ENCODE data around the gene CEP170B.
"Not testable (repeated sequence)": the region's sequence is repeated elsewhere in the genome, so short reads cannot be mapped to it uniquely, and the experiment has no call there.

Gene CEP170B

DNA sequence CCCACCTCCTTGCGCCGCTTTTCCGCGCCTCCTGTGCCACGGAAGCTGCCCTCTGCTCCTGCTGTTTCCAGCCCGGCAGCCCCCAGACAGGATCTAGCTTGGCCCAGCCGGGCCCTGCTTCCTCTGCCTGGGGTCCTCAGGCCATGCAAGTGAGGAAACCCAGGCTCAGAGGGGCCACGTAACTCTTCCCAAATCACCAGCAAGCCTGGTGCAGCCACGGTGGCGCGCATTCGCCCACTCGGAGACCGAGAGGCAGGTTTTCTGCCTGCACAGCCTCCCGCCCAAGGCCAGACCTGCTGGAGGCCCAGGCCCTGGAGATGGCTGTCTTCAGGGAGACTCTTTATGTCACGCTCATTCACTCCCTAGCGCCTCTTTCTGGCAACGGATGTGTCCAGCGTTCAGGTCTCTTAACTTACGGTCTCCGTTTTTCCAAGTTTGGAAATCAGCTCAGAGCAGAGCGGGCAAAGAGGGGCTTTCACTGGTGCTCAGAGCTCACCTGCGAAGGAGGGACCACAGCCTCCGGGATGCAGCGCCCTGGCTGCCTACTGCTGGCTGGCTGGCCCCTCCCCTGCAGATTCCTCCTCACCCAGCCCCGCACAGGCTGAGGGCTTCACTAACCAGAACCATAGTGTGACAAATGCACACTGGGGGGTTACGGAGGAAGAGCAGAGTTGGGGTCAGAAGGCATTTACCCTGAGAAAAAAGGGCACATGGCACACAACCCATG is 20.6 kb upstream of the CEP170B start:
- DNase-seq = no peak

GRCh38 chr14:104845033-104845666 is 19.9 kb upstream of the CEP170B start:
- DNase-seq = no peak

GRCh38 chr14:104845834-104846441 is 19.1 kb upstream of the CEP170B start:
- DNase-seq = no peak

DNA sequence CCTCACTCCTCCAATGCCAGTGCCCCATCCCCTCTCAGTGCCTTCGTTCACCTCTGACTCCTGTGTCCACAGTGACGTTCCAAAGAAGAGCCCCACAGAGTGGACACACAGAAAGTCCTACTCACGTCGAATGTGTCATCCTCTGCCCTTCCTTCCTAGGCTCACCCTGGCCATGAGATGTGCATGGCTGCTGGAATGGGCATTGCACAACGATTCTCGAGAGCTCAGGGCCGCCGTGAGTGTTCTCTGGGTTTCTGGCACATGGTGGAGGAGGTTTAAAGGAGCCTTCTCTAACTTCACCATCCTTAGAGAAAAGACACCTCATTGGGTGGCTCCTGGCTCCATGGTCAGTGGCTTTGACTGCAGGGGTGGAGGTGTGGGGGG is 12.8 kb upstream of the CEP170B start:
- DNase-seq = no peak

GRCh38 chr14:104855532-104856090 is 9.5 kb upstream of the CEP170B start:
- DNase-seq = no peak

GRCh38 chr14:104856157-104856868 is 8.8 kb upstream of the CEP170B start:
- no peak for DNase-seq

- no peak for DNase-seq
These were observed 7.9 kb upstream of the CEP170B start for GRCh38 chr14:104856869-104857860.

- not testable (repeated sequence) for DNase-seq
These were observed 7.1 kb upstream of the CEP170B start for GRCh38 chr14:104857931-104858330.

- no peak for DNase-seq
These were observed 6.1 kb upstream of the CEP170B start for GRCh38 chr14:104858811-104859426.

DNA sequence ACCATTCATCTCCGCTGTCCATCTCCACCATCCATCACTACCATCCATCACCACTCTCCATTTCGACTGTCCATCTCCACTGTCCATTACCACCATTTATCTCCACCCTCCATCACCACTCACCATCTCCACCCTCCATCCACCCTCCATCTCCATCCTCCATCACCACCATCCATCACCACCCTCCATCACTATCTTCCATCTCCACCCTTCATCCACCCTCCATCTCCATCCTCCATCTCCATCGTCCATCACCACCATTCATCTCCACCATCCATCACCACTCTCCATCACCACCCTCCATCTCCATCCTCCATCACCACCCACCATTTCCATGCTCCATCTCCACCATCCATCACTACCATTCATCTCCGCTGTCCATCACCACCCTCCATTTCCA is 5.2 kb upstream of the CEP170B start:
- no peak for DNase-seq

GRCh38 chr14:104860414-104860813 is 4.7 kb upstream of the CEP170B start:
- DNase-seq = no peak

DNA sequence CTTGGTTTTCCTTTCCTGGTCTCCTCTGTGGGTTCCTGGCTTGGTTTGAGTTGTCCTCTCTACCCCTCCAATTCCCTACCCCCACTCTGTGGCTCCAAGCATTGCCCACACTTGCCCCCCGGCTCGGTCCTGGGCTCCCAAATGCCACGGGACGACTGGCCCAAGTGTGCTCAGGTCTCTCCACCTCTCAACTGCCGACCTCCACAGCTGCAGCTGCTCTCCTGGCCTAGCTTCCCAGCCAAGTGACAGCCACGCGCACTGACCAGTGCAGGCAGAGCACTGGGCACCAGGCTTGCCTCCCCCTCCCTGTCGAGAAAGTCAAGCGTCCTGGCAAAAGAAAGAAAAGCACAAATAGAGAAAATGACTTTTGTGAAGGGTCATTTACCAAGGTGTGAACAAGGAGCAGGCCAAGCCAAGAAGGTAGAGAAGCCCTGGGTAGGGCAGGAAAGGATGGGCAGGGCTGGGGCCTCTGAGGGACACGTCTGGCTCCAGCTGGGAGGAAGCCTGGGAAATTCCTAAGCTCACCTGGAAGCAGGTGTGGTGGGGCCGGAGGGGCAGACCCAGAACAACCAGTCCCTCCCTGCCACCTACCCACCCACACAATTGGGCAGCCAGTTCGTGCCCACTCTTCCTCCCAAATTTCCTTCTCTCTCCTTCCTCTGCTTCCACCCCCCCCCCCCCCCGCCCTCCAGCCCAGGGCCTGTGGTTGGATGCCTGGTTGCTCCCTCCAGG is 1.8 kb upstream of the CEP170B start:
- DNase-seq = no peak

DNA sequence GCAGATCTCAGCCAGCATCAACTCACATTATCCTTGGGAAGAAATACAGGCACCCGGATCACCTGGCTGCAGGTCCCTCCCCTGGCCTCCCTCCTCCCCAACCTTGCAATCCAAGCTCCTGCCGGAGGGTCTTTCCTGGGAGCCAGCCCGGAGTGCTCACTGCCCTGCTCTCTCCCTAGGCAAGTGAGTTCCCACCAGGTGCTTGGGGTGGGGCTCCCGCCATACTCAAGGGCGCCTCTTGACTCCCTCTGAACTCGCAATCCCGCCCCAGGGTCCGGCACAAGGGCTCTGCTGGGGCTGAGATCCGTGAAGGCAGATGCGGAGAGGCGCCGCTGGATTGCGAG is 1.2 kb upstream of the CEP170B start:
- DNase-seq = no peak

DNA sequence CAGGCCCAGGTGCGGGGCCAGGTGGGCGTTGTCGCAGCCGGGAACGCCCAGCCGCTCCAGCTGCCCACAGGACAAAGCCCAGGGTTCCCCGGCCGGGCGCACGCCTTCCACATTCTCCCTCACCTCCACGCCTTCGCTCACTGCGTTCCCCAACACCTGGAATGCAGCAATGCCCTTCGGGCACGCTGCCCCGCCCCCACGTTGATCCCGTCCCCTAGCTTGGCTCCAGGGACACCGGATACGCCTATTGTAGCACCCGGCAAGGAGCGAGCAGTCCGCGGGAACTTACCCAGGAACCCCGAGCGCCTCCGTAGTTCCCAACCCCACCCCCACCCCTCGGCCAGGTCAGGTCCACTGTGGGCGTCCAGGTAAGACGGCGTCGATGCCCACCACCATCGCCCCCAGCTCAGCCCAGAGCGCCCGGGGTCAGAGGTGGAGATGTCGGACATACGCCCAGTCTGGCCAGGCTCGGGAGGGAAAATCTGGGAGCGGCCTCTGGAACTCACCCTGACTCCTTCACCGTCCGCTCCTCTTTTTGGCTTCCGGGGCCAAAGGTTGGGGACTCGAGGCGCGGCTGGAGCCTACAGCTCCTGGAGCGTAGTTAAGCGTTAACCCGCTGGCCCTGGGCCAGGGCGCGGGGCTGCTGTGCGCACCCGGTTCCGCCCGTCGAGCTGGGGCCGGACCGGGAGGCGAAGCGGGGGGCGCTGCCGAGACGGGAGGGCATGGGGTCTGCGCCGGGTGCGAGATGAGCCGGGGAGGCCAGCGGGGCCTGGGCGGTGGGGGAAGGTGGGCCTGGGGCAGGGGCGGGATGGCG is 594 bp upstream of the CEP170B start:
- DNase-seq = no peak

GRCh38 chr14:104865631-104866441 is 768 bp downstream of the CEP170B start:
- DNase-seq = peak; percentile 65

- no peak for DNase-seq
These were observed 1.6 kb downstream of the CEP170B start for GRCh38 chr14:104866451-104867370.

GRCh38 chr14:104867371-104868059 is 2.4 kb downstream of the CEP170B start:
- DNase-seq = no peak
